H1 (cell line): Measurements from ENCODE around the gene CD151. TPM values are rescaled to one million over a fixed set of nuclear protein-coding genes. Genes with fewer than 3 reads are reported as not detected.

Source experiments
- JUND ChIP-seq: IDR thresholded peaks from 2 replicates; pipeline ENCODE4 v1.6.1; 2011; ENCODE audit warnings: mild to moderate bottlenecking, improper control_type of control experiment, low read length
- RNF2 ChIP-seq: fragments of 200-900, 300-1000 bp; sonication (generic); IDR thresholded peaks from 2 replicates; pipeline ENCODE4 v1.7.1; 2016; ENCODE audit warnings: borderline replicate concordance, low read depth, mild to moderate bottlenecking, antibody characterized with exemption, low read length; ENCODE audit not compliant: poor library complexity, severe bottlenecking; ENCODE audit errors: missing control alignments
- polyA plus RNA-seq, 7 experiments: library from polyadenylated mRNA; depleted of rRNA in 3 of 7; stranded (reverse) in 5 of 7; unstranded in 2 of 7; fragments of >200 nt in 5 of 7; fragments of 200-250 nt in 2 of 7; gene quantifications; 1 replicate in 5 of 7; 2 replicates in 1 of 7; 4 replicates in 1 of 7; pipeline versions ENCODE4 v1.2.1 to v1.2.3, GENCODE V29; 2011 to 2013; ENCODE audit warnings: missing spikeins in 2 of 7, mixed read lengths in 2 of 7
- total RNA-seq: library from RNA; stranded (reverse); fragmentation: NEBNext Ultra II Directional; extraction: Animal tissue kit (Norgen Biotek cat#: 25700); gene quantifications from 2 replicates; pipeline ENCODE4 v1.2.1, GENCODE V29; 2021

The CD151 gene
- total and polyA plus RNA-seq, 2 of the 8 experiments (the other 6 are each of a cell fraction or from before 2014, with no cell fraction given): 101 to 212 TPM

GRCh38 chr11:802018-802617, 30.6 kb upstream of the CD151 start (continued):
- TF ChIP-seq RNF2 (no peak), JUND (no peak)
